Measurements from ENCODE around the gene FAM131B. TPM values are rescaled to one million over a fixed set of nuclear protein-coding genes. Genes with fewer than 3 reads are reported as not detected.

The FAM131B gene
- total and polyA plus RNA-seq, 2 experiments from 2014 or later, result 0.87 to 1.9 TPM

DNA sequence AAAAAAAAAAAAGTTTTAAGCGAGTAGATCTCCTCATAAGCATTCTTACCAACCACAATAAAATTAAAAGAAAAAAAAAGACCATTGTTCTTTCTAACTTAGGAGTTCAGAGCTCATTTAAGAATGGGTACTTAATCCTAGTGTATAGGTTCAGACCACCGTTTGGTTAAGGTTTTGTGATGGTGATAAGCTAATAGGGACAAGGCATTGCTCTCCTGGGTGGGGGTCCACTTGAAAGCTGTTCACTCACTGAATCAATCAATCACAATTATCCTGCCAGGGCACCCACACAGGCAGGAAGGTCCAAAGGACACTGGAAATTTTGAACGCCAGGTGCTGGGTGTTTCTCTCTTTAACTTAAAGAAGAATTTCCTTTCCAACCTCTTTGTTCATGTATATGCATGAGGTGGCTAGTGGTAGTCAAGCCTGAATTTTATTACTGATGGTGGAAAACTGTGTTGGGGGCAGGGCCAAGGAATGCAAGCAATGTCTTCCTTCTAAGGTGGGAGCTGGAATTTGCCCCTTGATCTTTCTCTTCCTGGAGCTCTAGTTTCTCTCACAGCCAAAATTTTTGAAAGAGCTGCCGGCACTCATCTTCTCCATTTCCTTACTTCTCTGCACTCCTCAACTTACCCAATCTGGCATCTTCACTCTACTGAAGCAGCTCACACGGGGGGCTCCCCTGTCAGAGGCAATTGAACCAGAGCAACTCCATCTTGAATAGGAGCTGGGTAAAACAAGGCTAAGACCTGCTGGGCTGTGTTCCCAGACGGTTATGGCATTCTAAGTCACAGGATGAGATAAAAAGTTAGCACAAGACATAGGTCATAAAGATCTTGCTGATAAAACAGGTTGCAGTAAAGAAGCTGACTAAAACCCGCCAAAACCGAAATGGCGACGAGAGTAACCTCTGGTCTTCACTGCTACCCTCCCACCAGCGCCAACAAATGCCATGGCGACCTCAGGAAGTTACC, 7.5 kb upstream of the FAM131B start:
- H3K9me2 ChIP-seq (replicated peaks; ENCODE audit: insufficient read depth), result no peaks in the 10 kb centered on the region
- peaks cover 4% of the 10 kb centered on the region for H3K27me3 ChIP-seq
- no peaks in the 10 kb centered on the region for H3K36me3 ChIP-seq (replicated peaks; ENCODE audit: insufficient read depth, low read depth)
- 51% methylated on average over 12 of the region's 12 CpGs for WGBS (ENCODE audit: low lambda C conversion rate, missing lambda C conversion rate)
- H2AFZ ChIP-seq, result no peak overlapping the region
- H3K79me2 ChIP-seq, result no peaks in the 10 kb centered on the region
- H3K9me3 ChIP-seq (ENCODE audit: low read depth), result no peaks in the 10 kb centered on the region
- H3K4me1 ChIP-seq (ENCODE audit: insufficient read depth), result peaks cover 8% of the 10 kb centered on the region
- no peak overlapping the region for H3K4me3 ChIP-seq
- no peak overlapping the region for H3K4me2 ChIP-seq
- peak overlapping the region; percentile 86 for H3K27ac ChIP-seq
- TF ChIP-seq, protein P1, sequence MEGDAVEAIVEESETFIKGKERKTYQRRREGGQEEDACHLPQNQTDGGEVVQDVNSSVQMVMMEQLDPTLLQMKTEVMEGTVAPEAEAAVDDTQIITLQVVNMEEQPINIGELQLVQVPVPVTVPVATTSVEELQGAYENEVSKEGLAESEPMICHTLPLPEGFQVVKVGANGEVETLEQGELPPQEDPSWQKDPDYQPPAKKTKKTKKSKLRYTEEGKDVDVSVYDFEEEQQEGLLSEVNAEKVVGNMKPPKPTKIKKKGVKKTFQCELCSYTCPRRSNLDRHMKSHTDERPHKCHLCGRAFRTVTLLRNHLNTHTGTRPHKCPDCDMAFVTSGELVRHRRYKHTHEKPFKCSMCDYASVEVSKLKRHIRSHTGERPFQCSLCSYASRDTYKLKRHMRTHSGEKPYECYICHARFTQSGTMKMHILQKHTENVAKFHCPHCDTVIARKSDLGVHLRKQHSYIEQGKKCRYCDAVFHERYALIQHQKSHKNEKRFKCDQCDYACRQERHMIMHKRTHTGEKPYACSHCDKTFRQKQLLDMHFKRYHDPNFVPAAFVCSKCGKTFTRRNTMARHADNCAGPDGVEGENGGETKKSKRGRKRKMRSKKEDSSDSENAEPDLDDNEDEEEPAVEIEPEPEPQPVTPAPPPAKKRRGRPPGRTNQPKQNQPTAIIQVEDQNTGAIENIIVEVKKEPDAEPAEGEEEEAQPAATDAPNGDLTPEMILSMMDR (IDR thresholded peaks at IDR 0.05; ENCODE audit: poor library complexity), result no peak
- no peaks in the 10 kb centered on the region for H4K20me1 ChIP-seq (ENCODE audit: insufficient read depth, poor library complexity, severe bottlenecking)
- no peak for DNase-seq (ENCODE audit: low spot score)

DNA sequence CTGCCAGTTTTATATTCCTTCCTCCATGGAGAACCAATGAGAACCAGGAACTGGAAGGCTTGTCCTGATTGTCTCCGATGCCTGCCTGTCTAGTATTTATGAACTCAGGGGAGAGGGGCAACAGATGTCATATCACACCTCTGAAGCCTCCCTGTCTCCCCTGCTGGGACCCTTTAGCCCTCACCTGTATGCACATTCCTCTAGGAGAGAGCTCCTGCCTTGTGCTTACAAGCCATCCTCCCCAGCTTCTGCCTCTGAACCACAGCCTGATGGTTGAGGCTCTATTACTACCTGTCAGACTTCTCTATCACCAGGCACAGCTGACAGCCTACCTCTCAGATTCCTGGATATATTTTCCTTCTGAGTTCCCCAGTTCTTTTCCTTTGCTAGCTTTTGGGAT, 5.9 kb upstream of the FAM131B start:
- 84% methylated on average over 1 of the region's 1 CpG for WGBS (ENCODE audit: low lambda C conversion rate, missing lambda C conversion rate)
- Histone ChIP-seq H3K27me3 (peaks cover 20% of the 10 kb centered on the region), H3K4me2 (no peak overlapping the region), H3K27ac (no peak overlapping the region), H3K9me3 (ENCODE audit: low read depth) (no peaks in the 10 kb centered on the region), H4K20me1 (ENCODE audit: insufficient read depth, poor library complexity, severe bottlenecking) (no peaks in the 10 kb centered on the region), H3K36me3 (replicated peaks; ENCODE audit: insufficient read depth, low read depth) (no peaks in the 10 kb centered on the region), H3K79me2 (no peaks in the 10 kb centered on the region), H3K9me2 (replicated peaks; ENCODE audit: insufficient read depth) (no peaks in the 10 kb centered on the region), H3K4me1 (ENCODE audit: insufficient read depth) (peaks cover 8% of the 10 kb centered on the region), H3K4me3 (no peak overlapping the region), H2AFZ (no peak overlapping the region)
- no peak for TF ChIP-seq EZH2phosphoT487 (IDR thresholded peaks at IDR 0.05; ENCODE audit: low read depth, severe bottlenecking, unreplicated experiment)
- TF ChIP-seq EZH2 (IDR thresholded peaks at IDR 0.05; ENCODE audit: borderline replicate concordance), result no peak
- TF ChIP-seq, protein P1 (IDR thresholded peaks at IDR 0.05; ENCODE audit: poor library complexity), result no peak
- no peak for DNase-seq (ENCODE audit: low spot score)

DNA sequence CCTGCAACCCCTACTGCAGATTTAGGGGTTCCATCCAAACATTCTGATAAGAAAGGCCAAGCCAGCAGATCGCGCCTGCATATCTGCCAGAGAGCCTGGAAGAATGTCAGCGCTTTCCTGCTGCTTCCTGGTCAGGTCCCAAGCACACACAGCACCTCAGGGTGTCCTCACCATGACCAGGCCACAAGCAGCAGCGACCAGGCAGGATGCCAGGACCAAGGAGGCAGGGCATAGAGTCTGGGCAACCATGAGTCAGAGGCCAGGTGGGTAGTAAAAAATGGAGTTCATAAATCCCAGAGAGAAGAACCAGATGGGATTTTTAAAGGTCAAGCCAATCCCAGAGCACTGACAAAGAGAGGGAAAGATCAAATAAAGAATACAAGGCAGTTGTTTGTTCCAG, 5.5 kb upstream of the FAM131B start:
- Histone ChIP-seq H3K36me3 (replicated peaks; ENCODE audit: insufficient read depth, low read depth) (no peaks in the 10 kb centered on the region), H2AFZ (no peak overlapping the region), H3K4me2 (no peak overlapping the region), H3K4me1 (ENCODE audit: insufficient read depth) (peaks cover 8% of the 10 kb centered on the region), H3K9me2 (replicated peaks; ENCODE audit: insufficient read depth) (no peaks in the 10 kb centered on the region), H3K9me3 (ENCODE audit: low read depth) (no peaks in the 10 kb centered on the region), H3K27me3 (peaks cover 24% of the 10 kb centered on the region), H3K79me2 (no peaks in the 10 kb centered on the region), H4K20me1 (ENCODE audit: insufficient read depth, poor library complexity, severe bottlenecking) (no peaks in the 10 kb centered on the region), H3K4me3 (no peak overlapping the region), H3K27ac (no peak overlapping the region)
- DNase-seq (ENCODE audit: low spot score), result no peak
- TF ChIP-seq EZH2 (IDR thresholded peaks at IDR 0.05; ENCODE audit: borderline replicate concordance), result no peak
- TF ChIP-seq EZH2phosphoT487 (IDR thresholded peaks at IDR 0.05; ENCODE audit: low read depth, severe bottlenecking, unreplicated experiment), result no peak
- TF ChIP-seq, protein P1 (IDR thresholded peaks at IDR 0.05; ENCODE audit: poor library complexity), result no peak
- 79% methylated on average over 4 of the region's 4 CpGs for WGBS (ENCODE audit: low lambda C conversion rate, missing lambda C conversion rate)

All from hepatocyte (in vitro differentiated cells).